HepG2 (cell line): ENCODE results near the gene CDK3. TPM values are rescaled to one million over a fixed set of nuclear protein-coding genes. Genes with fewer than 3 reads are reported as not detected.

Source experiments
- FOXK1 ChIP-seq: sonication (generic); formaldehyde crosslinking; IDR thresholded peaks from 2 replicates; pipeline ENCODE4 v1.4.0; 2020; ENCODE audit warnings: low read depth, missing genetic modification reagents, borderline replicate concordance
- GATAD2A ChIP-seq: IDR thresholded peaks from 2 replicates; pipeline ENCODE4 v1.6.1; 2016
- KAT7 ChIP-seq: IDR thresholded peaks from 2 replicates; pipeline ENCODE4 v1.6.1; 2018; ENCODE audit warnings: borderline replicate concordance, missing compliant biosample characterization
- NR2F6 ChIP-seq, 2 experiments: IDR thresholded peaks; 2 replicates each; pipeline ENCODE4 v1.6.1; 2016; ENCODE audit warnings: antibody characterized with exemption in 1 of 2, mild to moderate bottlenecking in 1 of 2
- PHF8 ChIP-seq: sonication (generic); formaldehyde crosslinking; IDR thresholded peaks from 2 replicates; pipeline ENCODE4 v1.5.0; 2020; ENCODE audit warnings: missing genetic modification reagents
- TBL1XR1 ChIP-seq: fragments of 150-350 bp; IDR thresholded peaks from 2 replicates; pipeline ENCODE4 v1.6.1; 2014; ENCODE audit warnings: borderline replicate concordance, low read length; ENCODE audit not compliant: partially characterized antibody
- TBP ChIP-seq: sonication (generic); formaldehyde crosslinking; IDR thresholded peaks from 2 replicates; pipeline ENCODE4 v1.5.0; 2020; ENCODE audit warnings: missing genetic modification reagents
- WIZ ChIP-seq: sonication (generic); formaldehyde crosslinking; IDR thresholded peaks from 2 replicates; pipeline ENCODE4 v1.5.1; 2020; ENCODE audit warnings: mild to moderate bottlenecking, missing genetic modification reagents
- ZBTB7A ChIP-seq: sonication (generic); formaldehyde crosslinking; IDR thresholded peaks from 2 replicates; pipeline ENCODE4 v1.8.0; 2022; ENCODE audit warnings: mild to moderate bottlenecking, missing genetic modification reagents
- ZNF337 ChIP-seq: sonication (generic); formaldehyde crosslinking; IDR thresholded peaks from 2 replicates; pipeline ENCODE4 v1.5.1; 2020; ENCODE audit warnings: missing genetic modification reagents, low read depth, mild to moderate bottlenecking, borderline replicate concordance
- ZNF431 ChIP-seq: sonication (generic); formaldehyde crosslinking; IDR thresholded peaks from 2 replicates; pipeline ENCODE4 v1.9.0; 2022; ENCODE audit warnings: missing genetic modification reagents, low read depth, mild to moderate bottlenecking, borderline replicate concordance
- ZNF451 ChIP-seq: sonication (generic); formaldehyde crosslinking; IDR thresholded peaks from 2 replicates; pipeline ENCODE4 v1.5.0; 2020; ENCODE audit warnings: mild to moderate bottlenecking, missing genetic modification reagents
- ZNF496 ChIP-seq: sonication (generic); formaldehyde crosslinking; IDR thresholded peaks from 2 replicates; pipeline ENCODE4 v1.8.1; 2023; ENCODE audit warnings: mild to moderate bottlenecking, moderate library complexity, missing genetic modification reagents; ENCODE audit not compliant: insufficient replicate concordance
- ZNF552 ChIP-seq: sonication (generic); formaldehyde crosslinking; IDR thresholded peaks from 2 replicates; pipeline ENCODE4 v1.9.0; 2022; ENCODE audit warnings: missing genetic modification reagents, mild to moderate bottlenecking, borderline replicate concordance
- ZNF660 ChIP-seq: sonication (generic); formaldehyde crosslinking; IDR thresholded peaks from 2 replicates; pipeline ENCODE4 v1.5.1; 2020; ENCODE audit warnings: mild to moderate bottlenecking, low read depth, missing genetic modification reagents, borderline replicate concordance
- ZNF891 ChIP-seq: sonication (generic); formaldehyde crosslinking; IDR thresholded peaks from 2 replicates; pipeline ENCODE4 v1.5.0; 2020; ENCODE audit warnings: mild to moderate bottlenecking, missing genetic modification reagents
- polyA plus RNA-seq, 8 experiments: library from polyadenylated mRNA; depleted of rRNA in 3 of 8; stranded (reverse) in 7 of 8; unstranded in 1 of 8; fragments of >200 nt; fragmentation: Illumina TruSeq in 4 of 8; extraction: Trizol in 4 of 8; gene quantifications; 2 replicates each; pipeline versions ENCODE4 v1.2.1 to v1.2.3, GENCODE V29; 2011 to 2016; ENCODE audit warnings: low read depth in 4 of 8, missing spikeins in 1 of 8, mixed read lengths in 1 of 8; ENCODE audit not compliant: insufficient read depth in 1 of 8
- total RNA-seq, 5 experiments: library from RNA; depleted of rRNA; stranded (reverse); fragments of >200 nt; fragmentation: Illumina TruSeq; extraction: Trizol; gene quantifications; 2 replicates each; pipeline ENCODE4 v1.2.3, GENCODE V29; 2016; ENCODE audit warnings: low read depth in 1 of 5
- TF ChIP-seq, protein P1 (sequence below): sonication (generic); formaldehyde crosslinking; IDR thresholded peaks from 2 replicates; pipeline ENCODE4 v1.8.0; 2022; ENCODE audit warnings: mild to moderate bottlenecking, missing genetic modification reagents
- TF ChIP-seq, protein P2 (sequence below): sonication (generic); formaldehyde crosslinking; IDR thresholded peaks from 2 replicates; pipeline ENCODE4 v1.5.1; 2020; ENCODE audit warnings: missing genetic modification reagents, mild to moderate bottlenecking, borderline replicate concordance
- TF ChIP-seq, protein P3 (sequence below): fragments of 450-650 bp; IDR thresholded peaks from 2 replicates; pipeline ENCODE4 v1.6.1; 2017; ENCODE audit warnings: mild to moderate bottlenecking
- TF ChIP-seq, protein P4 (sequence below): sonication (generic); formaldehyde crosslinking; IDR thresholded peaks from 2 replicates; pipeline ENCODE4 v1.4.0; 2020; ENCODE audit warnings: missing genetic modification reagents
- TF ChIP-seq, protein P5 (sequence below): IDR thresholded peaks from 2 replicates; pipeline ENCODE4 v1.6.1; 2016; ENCODE audit warnings: missing compliant biosample characterization, missing genetic modification reagents, borderline replicate concordance
- TF ChIP-seq, protein P6 (sequence below): sonication (generic); formaldehyde crosslinking; IDR thresholded peaks from 2 replicates; pipeline ENCODE4 v1.5.0; 2020; ENCODE audit warnings: missing genetic modification reagents, mild to moderate bottlenecking, borderline replicate concordance

Gene CDK3
- total and polyA plus RNA-seq, 2 of the 13 experiments (the other 11 are each of a cell fraction or from before 2014, with no cell fraction given): 5.8 to 11.4 TPM

DNA sequence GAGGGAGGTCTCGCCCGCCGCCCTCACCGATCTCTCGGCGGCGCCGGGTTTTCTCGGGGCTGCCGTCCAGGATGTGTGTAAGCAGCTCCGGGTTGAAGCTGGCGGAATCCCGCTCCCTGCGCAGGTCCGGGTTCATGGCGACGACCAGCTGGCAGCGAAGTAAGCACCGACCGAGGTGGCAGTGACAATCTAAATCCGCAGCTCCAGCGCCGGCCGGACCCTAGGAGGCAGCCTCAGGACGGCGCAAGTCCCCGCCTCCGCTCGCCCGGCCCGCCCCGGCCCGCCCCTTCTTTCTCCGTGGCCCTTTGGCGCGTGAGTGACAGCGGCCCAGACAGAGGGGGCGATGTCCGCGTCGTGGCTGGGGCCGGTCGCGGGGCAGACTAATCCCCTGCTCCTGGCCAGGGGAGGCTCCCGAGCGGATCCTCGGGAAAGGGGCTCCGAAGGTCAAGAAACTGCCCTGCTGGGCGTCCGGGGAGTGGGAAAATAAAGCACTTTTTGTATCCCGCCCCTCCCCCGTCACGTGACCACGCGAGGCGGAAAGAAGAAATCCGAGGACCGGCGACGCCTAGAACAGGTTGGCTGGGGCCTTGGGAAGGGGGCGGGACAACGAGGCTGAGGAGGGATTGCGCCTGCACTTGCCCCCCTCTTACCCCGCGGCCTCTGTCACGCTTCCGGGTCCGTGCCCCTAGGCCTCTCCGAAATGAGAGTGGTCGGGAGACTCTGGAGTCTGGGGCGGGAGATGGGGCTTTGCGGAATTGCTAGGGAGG lies 21.5 kb upstream of the CDK3 start, which contains the start of the genes ACOX1 and TEN1 (continued):
- TF ChIP-seq ZNF552 (CRISPR knock-in tag): 0 out of 2 replicates have a peak, but pooled peaks have one; percentile 10
- TF ChIP-seq TBL1XR1: peak; percentile 58
- TF ChIP-seq, protein P1, sequence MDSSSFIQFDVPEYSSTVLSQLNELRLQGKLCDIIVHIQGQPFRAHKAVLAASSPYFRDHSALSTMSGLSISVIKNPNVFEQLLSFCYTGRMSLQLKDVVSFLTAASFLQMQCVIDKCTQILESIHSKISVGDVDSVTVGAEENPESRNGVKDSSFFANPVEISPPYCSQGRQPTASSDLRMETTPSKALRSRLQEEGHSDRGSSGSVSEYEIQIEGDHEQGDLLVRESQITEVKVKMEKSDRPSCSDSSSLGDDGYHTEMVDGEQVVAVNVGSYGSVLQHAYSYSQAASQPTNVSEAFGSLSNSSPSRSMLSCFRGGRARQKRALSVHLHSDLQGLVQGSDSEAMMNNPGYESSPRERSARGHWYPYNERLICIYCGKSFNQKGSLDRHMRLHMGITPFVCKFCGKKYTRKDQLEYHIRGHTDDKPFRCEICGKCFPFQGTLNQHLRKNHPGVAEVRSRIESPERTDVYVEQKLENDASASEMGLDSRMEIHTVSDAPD (CRISPR knock-in tag): peak; percentile 37
- 0 out of 2 replicates have a peak, but pooled peaks have one; percentile 9 for TF ChIP-seq TBP
- TF ChIP-seq, protein P2, sequence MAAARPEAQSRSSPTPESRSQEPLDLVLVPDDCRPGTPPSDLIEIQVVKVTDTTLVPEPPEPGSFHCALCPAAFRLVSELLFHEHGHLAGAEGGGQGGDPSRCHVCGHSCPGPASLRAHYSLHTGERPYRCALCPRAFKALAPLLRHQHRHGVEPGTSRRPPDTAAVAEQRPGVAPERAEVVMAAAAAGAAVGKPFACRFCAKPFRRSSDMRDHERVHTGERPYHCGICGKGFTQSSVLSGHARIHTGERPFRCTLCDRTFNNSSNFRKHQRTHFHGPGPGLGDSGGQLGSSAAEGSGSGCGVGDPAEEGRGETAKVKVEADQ (CRISPR knock-in tag): peak; percentile 84
- TF ChIP-seq, protein P3, sequence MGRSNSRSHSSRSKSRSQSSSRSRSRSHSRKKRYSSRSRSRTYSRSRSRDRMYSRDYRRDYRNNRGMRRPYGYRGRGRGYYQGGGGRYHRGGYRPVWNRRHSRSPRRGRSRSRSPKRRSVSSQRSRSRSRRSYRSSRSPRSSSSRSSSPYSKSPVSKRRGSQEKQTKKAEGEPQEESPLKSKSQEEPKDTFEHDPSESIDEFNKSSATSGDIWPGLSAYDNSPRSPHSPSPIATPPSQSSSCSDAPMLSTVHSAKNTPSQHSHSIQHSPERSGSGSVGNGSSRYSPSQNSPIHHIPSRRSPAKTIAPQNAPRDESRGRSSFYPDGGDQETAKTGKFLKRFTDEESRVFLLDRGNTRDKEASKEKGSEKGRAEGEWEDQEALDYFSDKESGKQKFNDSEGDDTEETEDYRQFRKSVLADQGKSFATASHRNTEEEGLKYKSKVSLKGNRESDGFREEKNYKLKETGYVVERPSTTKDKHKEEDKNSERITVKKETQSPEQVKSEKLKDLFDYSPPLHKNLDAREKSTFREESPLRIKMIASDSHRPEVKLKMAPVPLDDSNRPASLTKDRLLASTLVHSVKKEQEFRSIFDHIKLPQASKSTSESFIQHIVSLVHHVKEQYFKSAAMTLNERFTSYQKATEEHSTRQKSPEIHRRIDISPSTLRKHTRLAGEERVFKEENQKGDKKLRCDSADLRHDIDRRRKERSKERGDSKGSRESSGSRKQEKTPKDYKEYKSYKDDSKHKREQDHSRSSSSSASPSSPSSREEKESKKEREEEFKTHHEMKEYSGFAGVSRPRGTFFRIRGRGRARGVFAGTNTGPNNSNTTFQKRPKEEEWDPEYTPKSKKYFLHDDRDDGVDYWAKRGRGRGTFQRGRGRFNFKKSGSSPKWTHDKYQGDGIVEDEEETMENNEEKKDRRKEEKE: no peak
- no peak for TF ChIP-seq ZNF496 (CRISPR knock-in tag)
- TF ChIP-seq WIZ (CRISPR knock-in tag): 0 out of 2 replicates have a peak, but pooled peaks have one; percentile 28
- peak; percentile 80 for TF ChIP-seq ZNF337 (CRISPR knock-in tag)
- TF ChIP-seq, protein P4, sequence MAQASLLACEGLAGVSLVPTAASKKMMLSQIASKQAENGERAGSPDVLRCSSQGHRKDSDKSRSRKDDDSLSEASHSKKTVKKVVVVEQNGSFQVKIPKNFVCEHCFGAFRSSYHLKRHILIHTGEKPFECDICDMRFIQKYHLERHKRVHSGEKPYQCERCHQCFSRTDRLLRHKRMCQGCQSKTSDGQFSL (CRISPR knock-in tag): no peak
- TF ChIP-seq GATAD2A (CRISPR knock-in tag): peak; percentile 87
- TF ChIP-seq, protein P5, sequence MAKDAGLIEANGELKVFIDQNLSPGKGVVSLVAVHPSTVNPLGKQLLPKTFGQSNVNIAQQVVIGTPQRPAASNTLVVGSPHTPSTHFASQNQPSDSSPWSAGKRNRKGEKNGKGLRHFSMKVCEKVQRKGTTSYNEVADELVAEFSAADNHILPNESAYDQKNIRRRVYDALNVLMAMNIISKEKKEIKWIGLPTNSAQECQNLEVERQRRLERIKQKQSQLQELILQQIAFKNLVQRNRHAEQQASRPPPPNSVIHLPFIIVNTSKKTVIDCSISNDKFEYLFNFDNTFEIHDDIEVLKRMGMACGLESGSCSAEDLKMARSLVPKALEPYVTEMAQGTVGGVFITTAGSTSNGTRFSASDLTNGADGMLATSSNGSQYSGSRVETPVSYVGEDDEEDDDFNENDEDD (CRISPR knock-in tag): peak; percentile 61; the same call in 1 of the 2 replicates
- no peak for TF ChIP-seq ZNF431 (CRISPR knock-in tag)
- TF ChIP-seq, protein P6, sequence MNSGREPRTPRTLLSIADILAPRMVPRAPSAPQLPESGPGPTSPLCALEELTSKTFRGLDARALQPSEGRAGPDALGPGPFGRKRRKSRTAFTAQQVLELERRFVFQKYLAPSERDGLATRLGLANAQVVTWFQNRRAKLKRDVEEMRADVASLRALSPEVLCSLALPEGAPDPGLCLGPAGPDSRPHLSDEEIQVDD (CRISPR knock-in tag): peak; percentile 65; the same call in 1 of the 2 replicates
- TF ChIP-seq ZNF451 (CRISPR knock-in tag): peak; percentile 91
- TF ChIP-seq NR2F6 (IDR thresholded peaks at IDR 0.05): peak; percentile 68
- TF ChIP-seq NR2F6 (CRISPR knock-in tag; IDR thresholded peaks at IDR 0.05): peak; percentile 15
- peak; percentile 39; the same call in 1 of the 2 replicates for TF ChIP-seq KAT7 (CRISPR knock-in tag)
- peak; percentile 66; the same call in 1 of the 2 replicates for TF ChIP-seq ZBTB7A
- peak; percentile 5 for TF ChIP-seq FOXK1 (CRISPR knock-in tag)
- TF ChIP-seq ZNF891 (CRISPR knock-in tag): no peak; the same call in 1 of the 2 replicates
- peak; percentile 82 for TF ChIP-seq PHF8
- no peak for TF ChIP-seq ZNF660 (CRISPR knock-in tag)
